HepG2 (cell line): Measurements from ENCODE around the gene NFE2L3. TPM values are rescaled to one million over a fixed set of nuclear protein-coding genes. Genes with fewer than 3 reads are reported as not detected.

Experiments used
- CSRNP1 ChIP-seq: sonication (generic); formaldehyde crosslinking; IDR thresholded peaks from 2 replicates; pipeline ENCODE4 v1.8.1; 2023; ENCODE audit warnings: mild to moderate bottlenecking, missing genetic modification reagents
- FOSL1 ChIP-seq: sonication (generic); formaldehyde crosslinking; IDR thresholded peaks from 2 replicates; pipeline ENCODE4 v1.9.0; 2021; ENCODE audit warnings: missing genetic modification reagents, borderline replicate concordance
- ISL2 ChIP-seq: sonication (generic); formaldehyde crosslinking; IDR thresholded peaks from 2 replicates; pipeline ENCODE4 v1.5.0; 2020; ENCODE audit warnings: missing genetic modification reagents
- JUNB ChIP-seq: sonication (generic); formaldehyde crosslinking; IDR thresholded peaks from 2 replicates; pipeline ENCODE4 v1.8.0; 2022; ENCODE audit warnings: missing genetic modification reagents, mild to moderate bottlenecking, borderline replicate concordance
- KMT2B ChIP-seq: IDR thresholded peaks from 2 replicates; pipeline ENCODE4 v1.6.1; 2016; ENCODE audit warnings: missing genetic modification reagents, missing compliant biosample characterization
- NFYC ChIP-seq: IDR thresholded peaks from 2 replicates; pipeline ENCODE4 v1.6.1; 2016; ENCODE audit warnings: missing genetic modification reagents, missing compliant biosample characterization
- PAX8 ChIP-seq: sonication (generic); formaldehyde crosslinking; IDR thresholded peaks from 2 replicates; pipeline ENCODE4 v1.8.0; 2022; ENCODE audit warnings: mild to moderate bottlenecking, missing genetic modification reagents, borderline replicate concordance
- RBFOX2 ChIP-seq: fragments of 200-400 bp; formaldehyde crosslinking; IDR thresholded peaks from 2 replicates; pipeline ENCODE4 v1.6.1; 2017; ENCODE audit warnings: low read depth, mild to moderate bottlenecking, low read length
- REL ChIP-seq: sonication (generic); formaldehyde crosslinking; conservative IDR thresholded peaks from 2 replicates; pipeline ENCODE4 v1.8.0; 2022; ENCODE audit warnings: mild to moderate bottlenecking, missing genetic modification reagents, moderate library complexity
- SALL1 ChIP-seq: sonication (generic); formaldehyde crosslinking; IDR thresholded peaks from 2 replicates; pipeline ENCODE4 v1.8.0; 2022; ENCODE audit warnings: mild to moderate bottlenecking, missing genetic modification reagents
- ZFP82 ChIP-seq: sonication (generic); formaldehyde crosslinking; IDR thresholded peaks from 2 replicates; pipeline ENCODE4 v1.5.1; 2020; ENCODE audit warnings: mild to moderate bottlenecking, missing genetic modification reagents, borderline replicate concordance
- ZKSCAN8 ChIP-seq: IDR thresholded peaks from 2 replicates; pipeline ENCODE4 v1.6.1; 2016; ENCODE audit warnings: borderline replicate concordance, missing genetic modification reagents, missing compliant biosample characterization
- ZNF460 ChIP-seq: sonication (generic); formaldehyde crosslinking; IDR thresholded peaks from 2 replicates; pipeline ENCODE4 v1.5.1; 2020; ENCODE audit warnings: missing genetic modification reagents, mild to moderate bottlenecking, borderline replicate concordance
- ZNF549 ChIP-seq: sonication (generic); formaldehyde crosslinking; IDR thresholded peaks from 2 replicates; pipeline ENCODE4 v1.5.0; 2020; ENCODE audit warnings: missing genetic modification reagents
- ZNF556 ChIP-seq: sonication (generic); formaldehyde crosslinking; IDR thresholded peaks from 2 replicates; pipeline ENCODE4 v1.4.0; 2020; ENCODE audit warnings: mild to moderate bottlenecking, missing genetic modification reagents, borderline replicate concordance
- ZUFSP ChIP-seq: sonication (generic); formaldehyde crosslinking; IDR thresholded peaks from 2 replicates; pipeline ENCODE4 v1.9.0; 2021; ENCODE audit warnings: missing genetic modification reagents, mild to moderate bottlenecking, borderline replicate concordance
- polyA plus RNA-seq, 8 experiments: library from polyadenylated mRNA; depleted of rRNA in 3 of 8; stranded (reverse) in 7 of 8; unstranded in 1 of 8; fragments of >200 nt; fragmentation: Illumina TruSeq in 4 of 8; extraction: Trizol in 4 of 8; gene quantifications; 2 replicates each; pipeline versions ENCODE4 v1.2.1 to v1.2.3, GENCODE V29; 2011 to 2016; ENCODE audit warnings: low read depth in 4 of 8, missing spikeins in 1 of 8, mixed read lengths in 1 of 8; ENCODE audit not compliant: insufficient read depth in 1 of 8
- total RNA-seq, 5 experiments: library from RNA; depleted of rRNA; stranded (reverse); fragments of >200 nt; fragmentation: Illumina TruSeq; extraction: Trizol; gene quantifications; 2 replicates each; pipeline ENCODE4 v1.2.3, GENCODE V29; 2016; ENCODE audit warnings: low read depth in 1 of 5
- TF ChIP-seq, protein P1 (sequence below): sonication (generic); formaldehyde crosslinking; IDR thresholded peaks from 2 replicates; pipeline ENCODE4 v1.5.1; 2020; ENCODE audit warnings: missing genetic modification reagents, mild to moderate bottlenecking, borderline replicate concordance
- TF ChIP-seq, protein P2 (sequence below): sonication (generic); formaldehyde crosslinking; IDR thresholded peaks from 2 replicates; pipeline ENCODE4 v1.8.1; 2022; ENCODE audit warnings: low read depth, mild to moderate bottlenecking, missing genetic modification reagents
- TF ChIP-seq, protein P3 (sequence below): sonication (generic); formaldehyde crosslinking; IDR thresholded peaks from 2 replicates; pipeline ENCODE4 v1.9.0; 2022; ENCODE audit warnings: missing genetic modification reagents, mild to moderate bottlenecking, borderline replicate concordance

Gene NFE2L3
- total and polyA plus RNA-seq, 2 of the 13 experiments (the other 11 are each of a cell fraction or from before 2014, with no cell fraction given): 11.4 to 19.4 TPM

GRCh38 chr7:26200444-26201246 is 48.6 kb downstream of the NFE2L3 start, which contains the start of gene HNRNPA2B1 (continued):
- TF ChIP-seq ZNF460 (CRISPR knock-in tag) (no peak), FOSL1 (no peak), NFYC (CRISPR knock-in tag) (peak; percentile 41; the same call in 1 of the 2 replicates), ZUFSP (CRISPR knock-in tag) (no peak), PAX8 (CRISPR knock-in tag) (no peak), RBFOX2 (peak; percentile 99), KMT2B (CRISPR knock-in tag) (peak; percentile 40), CSRNP1 (CRISPR knock-in tag) (peak; percentile 84), ZNF556 (CRISPR knock-in tag) (no peak), ZKSCAN8 (no peak; the same call in 1 of the 2 replicates), ZFP82 (peak; percentile 57; the same call in 1 of the 2 replicates), JUNB (CRISPR knock-in tag) (no peak), ISL2 (CRISPR knock-in tag) (peak; percentile 41), SALL1 (CRISPR knock-in tag) (peak; percentile 76), ZNF549 (no peak), REL (peak; percentile 50; the same call in 1 of the 2 replicates)
- TF ChIP-seq, protein P1, sequence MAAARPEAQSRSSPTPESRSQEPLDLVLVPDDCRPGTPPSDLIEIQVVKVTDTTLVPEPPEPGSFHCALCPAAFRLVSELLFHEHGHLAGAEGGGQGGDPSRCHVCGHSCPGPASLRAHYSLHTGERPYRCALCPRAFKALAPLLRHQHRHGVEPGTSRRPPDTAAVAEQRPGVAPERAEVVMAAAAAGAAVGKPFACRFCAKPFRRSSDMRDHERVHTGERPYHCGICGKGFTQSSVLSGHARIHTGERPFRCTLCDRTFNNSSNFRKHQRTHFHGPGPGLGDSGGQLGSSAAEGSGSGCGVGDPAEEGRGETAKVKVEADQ (CRISPR knock-in tag): no peak; the same call in 1 of the 2 replicates
- TF ChIP-seq, protein P2, sequence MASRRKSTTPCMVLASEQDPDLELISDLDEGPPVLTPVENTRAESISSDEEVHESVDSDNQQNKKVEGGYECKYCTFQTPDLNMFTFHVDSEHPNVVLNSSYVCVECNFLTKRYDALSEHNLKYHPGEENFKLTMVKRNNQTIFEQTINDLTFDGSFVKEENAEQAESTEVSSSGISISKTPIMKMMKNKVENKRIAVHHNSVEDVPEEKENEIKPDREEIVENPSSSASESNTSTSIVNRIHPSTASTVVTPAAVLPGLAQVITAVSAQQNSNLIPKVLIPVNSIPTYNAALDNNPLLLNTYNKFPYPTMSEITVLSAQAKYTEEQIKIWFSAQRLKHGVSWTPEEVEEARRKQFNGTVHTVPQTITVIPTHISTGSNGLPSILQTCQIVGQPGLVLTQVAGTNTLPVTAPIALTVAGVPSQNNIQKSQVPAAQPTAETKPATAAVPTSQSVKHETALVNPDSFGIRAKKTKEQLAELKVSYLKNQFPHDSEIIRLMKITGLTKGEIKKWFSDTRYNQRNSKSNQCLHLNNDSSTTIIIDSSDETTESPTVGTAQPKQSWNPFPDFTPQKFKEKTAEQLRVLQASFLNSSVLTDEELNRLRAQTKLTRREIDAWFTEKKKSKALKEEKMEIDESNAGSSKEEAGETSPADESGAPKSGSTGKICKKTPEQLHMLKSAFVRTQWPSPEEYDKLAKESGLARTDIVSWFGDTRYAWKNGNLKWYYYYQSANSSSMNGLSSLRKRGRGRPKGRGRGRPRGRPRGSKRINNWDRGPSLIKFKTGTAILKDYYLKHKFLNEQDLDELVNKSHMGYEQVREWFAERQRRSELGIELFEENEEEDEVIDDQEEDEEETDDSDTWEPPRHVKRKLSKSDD: peak; percentile 52; the same call in 1 of the 2 replicates
- TF ChIP-seq, protein P3, sequence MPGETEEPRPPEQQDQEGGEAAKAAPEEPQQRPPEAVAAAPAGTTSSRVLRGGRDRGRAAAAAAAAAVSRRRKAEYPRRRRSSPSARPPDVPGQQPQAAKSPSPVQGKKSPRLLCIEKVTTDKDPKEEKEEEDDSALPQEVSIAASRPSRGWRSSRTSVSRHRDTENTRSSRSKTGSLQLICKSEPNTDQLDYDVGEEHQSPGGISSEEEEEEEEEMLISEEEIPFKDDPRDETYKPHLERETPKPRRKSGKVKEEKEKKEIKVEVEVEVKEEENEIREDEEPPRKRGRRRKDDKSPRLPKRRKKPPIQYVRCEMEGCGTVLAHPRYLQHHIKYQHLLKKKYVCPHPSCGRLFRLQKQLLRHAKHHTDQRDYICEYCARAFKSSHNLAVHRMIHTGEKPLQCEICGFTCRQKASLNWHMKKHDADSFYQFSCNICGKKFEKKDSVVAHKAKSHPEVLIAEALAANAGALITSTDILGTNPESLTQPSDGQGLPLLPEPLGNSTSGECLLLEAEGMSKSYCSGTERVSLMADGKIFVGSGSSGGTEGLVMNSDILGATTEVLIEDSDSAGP: 0 out of 2 replicates have a peak, but pooled peaks have one; percentile 39
